Measurements from ENCODE around the gene MAD1L1. TPM values are rescaled to one million over a fixed set of nuclear protein-coding genes. Genes with fewer than 3 reads are reported as not detected.
A peak's percentile ranks its signal among the peaks of the same experiment; 100 is the strongest.

Gene MAD1L1
- total RNA-seq, 2 donors from 2014 or later: 59.1 to 61.4 TPM

DNA sequence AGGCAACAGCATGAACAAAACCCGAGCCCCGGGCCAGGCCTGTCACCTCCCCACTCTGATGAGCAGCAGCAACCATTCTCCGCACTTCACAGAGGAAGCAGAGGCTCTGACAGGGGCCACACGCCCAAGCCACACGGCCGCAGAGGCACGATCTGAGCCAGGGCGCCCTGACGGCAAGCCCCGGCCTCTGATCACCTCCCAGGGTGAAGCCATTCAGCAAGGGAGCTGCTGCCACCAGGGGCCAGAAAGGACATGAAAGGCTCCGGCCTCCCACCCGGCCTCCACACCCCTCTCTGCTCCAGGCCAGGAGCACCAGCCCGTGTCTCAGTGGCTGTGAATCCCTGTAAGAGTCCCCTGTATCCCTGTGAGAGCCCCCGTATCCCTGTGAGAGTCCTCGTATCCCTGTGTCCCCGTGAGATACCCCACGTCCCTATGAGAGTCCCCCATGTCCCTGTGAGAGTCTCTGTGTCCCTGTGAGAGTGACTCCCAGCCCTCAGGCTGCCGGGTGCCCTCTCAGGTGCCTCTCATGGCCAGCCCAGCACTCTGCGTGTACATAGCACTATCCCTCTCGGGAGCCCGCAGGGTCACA, 187.8 kb downstream of the MAD1L1 start:
- H3K9me3 Mint-ChIP-seq: peaks cover 16% of the 10 kb centered on the region
- no peak overlapping the region for H3K27ac Mint-ChIP-seq
- TF ChIP-seq, protein P1, sequence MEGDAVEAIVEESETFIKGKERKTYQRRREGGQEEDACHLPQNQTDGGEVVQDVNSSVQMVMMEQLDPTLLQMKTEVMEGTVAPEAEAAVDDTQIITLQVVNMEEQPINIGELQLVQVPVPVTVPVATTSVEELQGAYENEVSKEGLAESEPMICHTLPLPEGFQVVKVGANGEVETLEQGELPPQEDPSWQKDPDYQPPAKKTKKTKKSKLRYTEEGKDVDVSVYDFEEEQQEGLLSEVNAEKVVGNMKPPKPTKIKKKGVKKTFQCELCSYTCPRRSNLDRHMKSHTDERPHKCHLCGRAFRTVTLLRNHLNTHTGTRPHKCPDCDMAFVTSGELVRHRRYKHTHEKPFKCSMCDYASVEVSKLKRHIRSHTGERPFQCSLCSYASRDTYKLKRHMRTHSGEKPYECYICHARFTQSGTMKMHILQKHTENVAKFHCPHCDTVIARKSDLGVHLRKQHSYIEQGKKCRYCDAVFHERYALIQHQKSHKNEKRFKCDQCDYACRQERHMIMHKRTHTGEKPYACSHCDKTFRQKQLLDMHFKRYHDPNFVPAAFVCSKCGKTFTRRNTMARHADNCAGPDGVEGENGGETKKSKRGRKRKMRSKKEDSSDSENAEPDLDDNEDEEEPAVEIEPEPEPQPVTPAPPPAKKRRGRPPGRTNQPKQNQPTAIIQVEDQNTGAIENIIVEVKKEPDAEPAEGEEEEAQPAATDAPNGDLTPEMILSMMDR (conservative IDR thresholded peaks at IDR 0.05): no peak
- H3K4me3 ChIP-seq (ENCODE audit: low read length): no peak overlapping the region
- H3K4me1 Mint-ChIP-seq: peaks cover 15% of the 10 kb centered on the region
- no peak overlapping the region for H3K27ac ChIP-seq (ENCODE audit: low read depth, low read length)
- H3K27me3 Mint-ChIP-seq (ENCODE audit: insufficient read depth): no peaks in the 10 kb centered on the region
- peaks cover 37% of the 10 kb centered on the region for H3K36me3 Mint-ChIP-seq (ENCODE audit: low read depth)
- peaks cover 16% of the 10 kb centered on the region for H3K36me3 ChIP-seq (ENCODE audit: control insufficient read depth, insufficient read depth, low read length)
- H3K9ac ChIP-seq (ENCODE audit: extremely low read depth, low read length, poor library complexity, severe bottlenecking): no peak overlapping the region
- no peak overlapping the region for H3K4me3 Mint-ChIP-seq
- no peak for DNase-seq
- 94 to 96% methylated on average over 19 to 21 of the region's 21 CpGs for WGBS, 2 experiments (ENCODE audit: insufficient coverage in 1 of 2, insufficient read length in 1 of 2)
- H3K9me3 ChIP-seq (ENCODE audit: control insufficient read depth, low read length): peaks cover 10% of the 10 kb centered on the region
- no peaks in the 10 kb centered on the region for H3K4me1 ChIP-seq (ENCODE audit: control insufficient read depth, insufficient read depth, low read length)
- H3K27me3 ChIP-seq (ENCODE audit: control insufficient read depth, insufficient read depth, low read length, poor library complexity, severe bottlenecking): no peaks in the 10 kb centered on the region

DNA sequence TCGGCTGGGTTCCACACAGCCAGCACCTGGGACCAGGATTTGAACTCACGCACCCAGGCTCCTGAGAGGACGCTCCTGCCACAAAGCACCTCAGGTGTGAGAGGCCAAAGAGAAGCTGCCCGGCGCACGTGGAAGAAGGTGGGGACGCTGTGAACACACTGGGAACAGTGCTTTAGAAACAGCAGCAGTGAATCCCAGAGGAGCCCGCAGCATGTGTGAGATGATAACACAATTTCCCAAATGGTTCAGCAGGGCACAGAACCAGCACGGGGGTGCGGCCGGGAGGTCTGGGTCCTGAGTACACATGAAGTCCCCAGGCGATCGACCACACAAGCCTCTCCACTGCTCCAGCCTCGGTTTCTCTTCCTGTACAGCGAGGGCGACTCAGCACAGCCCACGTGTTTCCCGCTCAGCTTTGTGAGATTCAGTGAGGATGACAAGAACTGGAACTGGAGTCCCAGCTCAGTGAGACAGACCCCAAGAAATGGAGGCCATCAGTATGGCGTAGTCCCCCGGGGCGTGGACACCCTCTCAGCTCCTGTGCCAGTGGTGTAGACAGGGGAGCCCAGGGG, 188.3 kb downstream of the MAD1L1 start:
- Histone ChIP-seq H3K9me3 (ENCODE audit: control insufficient read depth, low read length) (peaks cover 10% of the 10 kb centered on the region), H3K9ac (ENCODE audit: extremely low read depth, low read length, poor library complexity, severe bottlenecking) (no peak overlapping the region), H3K27me3 (ENCODE audit: control insufficient read depth, insufficient read depth, low read length, poor library complexity, severe bottlenecking) (no peaks in the 10 kb centered on the region), H3K4me3 (ENCODE audit: low read length) (no peak overlapping the region), H3K27ac (ENCODE audit: low read depth, low read length) (no peak overlapping the region), H3K4me1 (ENCODE audit: control insufficient read depth, insufficient read depth, low read length) (no peaks in the 10 kb centered on the region), H3K36me3 (ENCODE audit: control insufficient read depth, insufficient read depth, low read length) (peaks cover 16% of the 10 kb centered on the region)
- H3K36me3 Mint-ChIP-seq (ENCODE audit: low read depth): peaks cover 37% of the 10 kb centered on the region
- no peak overlapping the region for H3K4me3 Mint-ChIP-seq
- H3K27me3 Mint-ChIP-seq (ENCODE audit: insufficient read depth): no peaks in the 10 kb centered on the region
- WGBS, 2 experiments (ENCODE audit: insufficient coverage in 1 of 2, insufficient read length in 1 of 2): 96% methylated on average over 17 to 21 of the region's 21 CpGs
- H3K27ac Mint-ChIP-seq: peak overlapping the region; percentile 17
- DNase-seq: no peak
- TF ChIP-seq, protein P1 (conservative IDR thresholded peaks at IDR 0.05): no peak
- H3K9me3 Mint-ChIP-seq: peaks cover 16% of the 10 kb centered on the region
- peaks cover 15% of the 10 kb centered on the region for H3K4me1 Mint-ChIP-seq

DNA sequence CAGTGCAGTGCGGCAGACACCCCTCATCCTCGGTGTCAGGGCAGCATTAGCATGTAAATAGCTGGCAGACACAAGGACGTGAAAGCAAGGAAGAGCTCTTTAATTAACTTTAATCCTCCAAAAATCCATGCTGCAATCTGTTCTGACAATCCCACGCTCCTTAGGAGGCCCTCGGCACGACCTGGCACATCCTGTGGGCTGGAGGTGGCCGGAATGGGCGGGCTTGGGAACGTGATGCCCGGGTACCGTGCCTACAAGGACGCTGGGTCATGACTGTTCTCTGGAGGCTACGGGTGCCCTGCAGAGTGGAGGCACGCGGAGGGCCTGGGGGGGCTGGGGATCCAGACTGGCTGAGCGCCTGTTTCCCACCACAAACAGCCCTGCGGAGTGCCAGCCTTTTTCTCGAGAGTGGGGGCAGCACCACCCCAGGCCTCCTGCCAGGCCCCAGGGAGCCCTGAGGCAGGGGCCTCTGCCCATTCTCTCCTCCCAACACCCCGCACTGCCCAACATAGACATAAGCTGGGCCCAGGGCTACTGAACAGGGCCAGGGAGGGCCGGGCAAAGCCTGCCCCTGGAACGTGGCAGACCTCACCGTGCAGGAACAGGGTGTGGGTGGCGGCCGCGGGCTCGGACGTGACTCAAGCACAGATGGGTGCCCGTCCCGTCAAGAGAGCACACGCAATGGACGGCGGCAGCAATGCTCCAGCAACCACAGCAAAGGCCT, 189.3 kb downstream of the MAD1L1 start:
- H3K36me3 Mint-ChIP-seq (ENCODE audit: low read depth): peaks cover 37% of the 10 kb centered on the region
- TF ChIP-seq, protein P1 (conservative IDR thresholded peaks at IDR 0.05): no peak
- no peaks in the 10 kb centered on the region for H3K4me1 ChIP-seq (ENCODE audit: control insufficient read depth, insufficient read depth, low read length)
- H3K4me3 ChIP-seq (ENCODE audit: low read length): no peak overlapping the region
- no peak overlapping the region for H3K27ac Mint-ChIP-seq
- no peaks in the 10 kb centered on the region for H3K27me3 Mint-ChIP-seq (ENCODE audit: insufficient read depth)
- peaks cover 18% of the 10 kb centered on the region for H3K4me1 Mint-ChIP-seq
- H3K27me3 ChIP-seq (ENCODE audit: control insufficient read depth, insufficient read depth, low read length, poor library complexity, severe bottlenecking): no peaks in the 10 kb centered on the region
- H3K9me3 ChIP-seq (ENCODE audit: control insufficient read depth, low read length): peaks cover 10% of the 10 kb centered on the region
- DNase-seq: no peak
- H3K9me3 Mint-ChIP-seq: peaks cover 16% of the 10 kb centered on the region
- no peak overlapping the region for H3K9ac ChIP-seq (ENCODE audit: extremely low read depth, low read length, poor library complexity, severe bottlenecking)
- WGBS, 2 experiments (ENCODE audit: insufficient coverage in 1 of 2, insufficient read length in 1 of 2): 94 to 96% methylated on average over 26 to 32 of the region's 32 CpGs
- no peak overlapping the region for H3K27ac ChIP-seq (ENCODE audit: low read depth, low read length)
- peaks cover 21% of the 10 kb centered on the region for H3K36me3 ChIP-seq (ENCODE audit: control insufficient read depth, insufficient read depth, low read length)
- H3K4me3 Mint-ChIP-seq: no peak overlapping the region

Measured in endodermal cell (in vitro differentiated cells).